ENCODE results near the gene OCA2. TPM values are rescaled to one million over a fixed set of nuclear protein-coding genes. Genes with fewer than 3 reads are reported as not detected.

Gene OCA2
- total and polyA plus RNA-seq, 7 donors = 0.36 to 0.41 TPM; not detected in 5

- intact Hi-C loops (cut with DNase I) = no loop called here
- no peak overlapping the region for H3K4me3 ChIP-seq
Measured at GRCh38 chr15:27816790-27817189, 282.3 kb downstream of the OCA2 start.

GRCh38 chr15:27815035-27815434, 284.1 kb downstream of the OCA2 start:
- H3K4me3 ChIP-seq = no peak overlapping the region
- TF ChIP-seq EP300 (IDR thresholded peaks at IDR 0.05) = no peak
- WGBS, 2 donors = 77 to 81% methylated on average over 8 of the region's 8 CpGs
- H3K9me3 ChIP-seq = peaks cover 0 to 7% (median 2%) of the 10 kb centered on the region in 4 donors
- no peaks in the 10 kb centered on the region for H3K27me3 ChIP-seq
- no peaks in the 10 kb centered on the region for H3K4me1 ChIP-seq
- H3K36me3 ChIP-seq = no peaks in the 10 kb centered on the region
- no peak overlapping the region for H3K27ac ChIP-seq
- intact Hi-C loops (cut with DNase I) = no loop called here
- no peak for DNase-seq

More at GRCh38 chr15:27816790-27817189, 282.3 kb downstream of the OCA2 start:
- 85 to 88% methylated on average over 8 of the region's 8 CpGs for WGBS, 2 donors
- TF ChIP-seq POLR2A (IDR thresholded peaks at IDR 0.05) (no peak), EP300 (IDR thresholded peaks at IDR 0.05) (no peak), CTCF (IDR thresholded peaks at IDR 0.05) (no peak), POLR2AphosphoS5 (IDR thresholded peaks at IDR 0.05) (no peak)
- DNase-seq = no peak
- Histone ChIP-seq H3K27ac (no peak overlapping the region), H3K36me3 (no peaks in the 10 kb centered on the region), H3K4me1 (no peaks in the 10 kb centered on the region), H3K9me3 (peaks cover 0 to 7% (median 2%) of the 10 kb centered on the region in 4 donors), H3K27me3 (no peaks in the 10 kb centered on the region)

- intact Hi-C loops (cut with DNase I) = no loop called here
- WGBS, 2 donors = 89% methylated on average over 2 of the region's 2 CpGs
Measured at GRCh38 chr15:27813139-27813538, 286.0 kb downstream of the OCA2 start.

GRCh38 chr15:27808182-27808581, 290.9 kb downstream of the OCA2 start:
- H3K9me3 ChIP-seq = peaks cover 0 to 2% (median 0%) of the 10 kb centered on the region in 4 donors
- H3K36me3 ChIP-seq = no peaks in the 10 kb centered on the region
- intact Hi-C loops (cut with DNase I) = no loop called here
- WGBS, 2 donors = 68 to 88% methylated on average over 9 of the region's 9 CpGs
- TF ChIP-seq CTCF (IDR thresholded peaks at IDR 0.05) (no peak), POLR2A (IDR thresholded peaks at IDR 0.05) (no peak), POLR2AphosphoS5 (IDR thresholded peaks at IDR 0.05) (no peak), EP300 (IDR thresholded peaks at IDR 0.05) (no peak)
- no peak for DNase-seq
- H3K4me1 ChIP-seq = no peaks in the 10 kb centered on the region
- no peaks in the 10 kb centered on the region for H3K27me3 ChIP-seq
- no peak overlapping the region for H3K27ac ChIP-seq
- no peak overlapping the region for H3K4me3 ChIP-seq

More at GRCh38 chr15:27813139-27813538, 286.0 kb downstream of the OCA2 start:
- Histone ChIP-seq H3K4me3 (no peak overlapping the region), H3K36me3 (no peaks in the 10 kb centered on the region), H3K9me3 (peaks cover 0 to 5% (median 2%) of the 10 kb centered on the region in 4 donors), H3K27ac (no peak overlapping the region), H3K4me1 (no peaks in the 10 kb centered on the region), H3K27me3 (no peaks in the 10 kb centered on the region)
- TF ChIP-seq EP300 (IDR thresholded peaks at IDR 0.05) (no peak), POLR2A (IDR thresholded peaks at IDR 0.05) (no peak), CTCF (IDR thresholded peaks at IDR 0.05) (no peak), POLR2AphosphoS5 (IDR thresholded peaks at IDR 0.05) (no peak)
- no peak for DNase-seq

- no peak overlapping the region for H3K27ac ChIP-seq
- 87 to 91% methylated on average over 7 of the region's 7 CpGs for WGBS, 2 donors
Measured at GRCh38 chr15:27807335-27807734, 291.8 kb downstream of the OCA2 start.

More at GRCh38 chr15:27807335-27807734, 291.8 kb downstream of the OCA2 start:
- intact Hi-C loops (cut with DNase I) = no loop called here
- no peaks in the 10 kb centered on the region for H3K36me3 ChIP-seq
- H3K4me1 ChIP-seq = no peaks in the 10 kb centered on the region
- no peaks in the 10 kb centered on the region for H3K27me3 ChIP-seq
- no peak for TF ChIP-seq POLR2A (IDR thresholded peaks at IDR 0.05)
- no peak for TF ChIP-seq CTCF (IDR thresholded peaks at IDR 0.05)
- TF ChIP-seq POLR2AphosphoS5 (IDR thresholded peaks at IDR 0.05) = no peak
- no peak for TF ChIP-seq EP300 (IDR thresholded peaks at IDR 0.05)
- H3K9me3 ChIP-seq = peaks cover 0 to 3% (median 0%) of the 10 kb centered on the region in 4 donors
- no peak for DNase-seq
- H3K4me3 ChIP-seq = no peak overlapping the region
